Measurements from ENCODE around the gene NFKB2.

NFKB2 gene

DNA sequence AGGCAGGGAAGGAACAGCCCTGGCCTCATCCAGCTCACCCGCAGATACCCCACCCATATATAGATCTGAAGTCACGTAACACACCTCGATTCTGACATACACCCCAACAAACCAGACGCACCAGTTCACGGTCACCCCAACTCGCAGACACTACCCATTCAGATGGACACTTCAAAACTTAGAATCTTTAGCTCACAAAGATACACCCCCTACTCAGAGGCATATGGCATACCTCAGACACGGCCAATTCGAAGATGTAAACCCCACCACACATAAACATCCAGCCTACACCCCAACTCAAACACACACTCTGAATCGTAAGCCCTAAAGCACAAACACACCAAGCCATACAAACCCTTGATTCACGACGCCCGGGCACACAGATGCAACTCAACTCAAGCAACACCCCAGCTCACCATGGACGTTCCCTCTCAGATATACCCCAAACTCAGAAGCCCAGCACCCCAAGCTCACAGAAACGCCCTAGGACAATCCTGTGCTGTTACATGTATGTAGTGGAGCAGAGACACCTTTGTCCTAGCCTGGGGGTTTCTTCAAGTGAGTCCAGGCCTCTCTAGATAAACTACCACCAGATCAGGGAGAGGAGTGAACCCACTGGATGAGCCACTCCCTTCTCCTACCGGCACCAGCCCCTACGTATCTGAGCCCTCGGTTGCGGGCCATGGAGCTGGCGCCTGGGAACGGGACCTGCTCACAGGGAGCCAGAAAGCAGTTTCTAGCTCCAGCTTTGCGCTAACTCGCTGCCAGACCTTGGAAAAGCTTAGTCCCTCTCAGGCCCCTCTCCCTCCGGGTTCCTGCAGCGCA is 14.3 kb downstream of the NFKB2 start:
- DNase-seq = no peak

DNA sequence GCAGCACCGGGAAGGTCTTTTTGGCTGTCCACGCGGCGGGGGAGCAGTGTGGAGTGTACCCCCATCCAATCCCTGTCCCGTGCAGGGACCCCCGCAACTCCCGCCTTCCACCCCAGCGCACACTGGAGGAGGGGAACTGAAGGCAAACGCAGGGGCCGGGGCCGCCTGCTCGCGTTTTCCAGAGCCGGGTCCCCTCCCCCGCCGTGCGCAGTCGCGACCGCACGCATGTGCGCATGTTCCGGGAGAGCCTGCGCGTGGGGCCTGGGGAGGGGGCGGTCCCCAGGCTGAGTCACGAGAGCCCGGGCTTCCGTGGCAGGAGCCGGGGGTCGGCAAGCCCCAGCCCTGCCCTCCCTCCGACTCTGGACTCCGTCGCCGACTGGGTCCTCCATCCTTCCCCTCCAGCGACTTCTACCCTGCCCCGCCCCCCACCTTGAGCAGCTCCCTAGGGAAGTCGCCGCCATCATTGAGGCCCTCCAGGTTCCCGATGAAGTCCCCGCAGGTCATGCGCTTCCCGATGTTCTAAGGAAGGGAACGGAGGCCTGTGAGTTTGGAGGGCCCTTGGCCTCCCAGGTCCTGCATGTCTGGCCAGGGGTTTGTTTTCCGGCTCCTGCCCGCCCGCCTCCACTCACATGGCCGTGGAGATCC is 15.0 kb downstream of the NFKB2 start:
- DNase-seq = no peak

DNA sequence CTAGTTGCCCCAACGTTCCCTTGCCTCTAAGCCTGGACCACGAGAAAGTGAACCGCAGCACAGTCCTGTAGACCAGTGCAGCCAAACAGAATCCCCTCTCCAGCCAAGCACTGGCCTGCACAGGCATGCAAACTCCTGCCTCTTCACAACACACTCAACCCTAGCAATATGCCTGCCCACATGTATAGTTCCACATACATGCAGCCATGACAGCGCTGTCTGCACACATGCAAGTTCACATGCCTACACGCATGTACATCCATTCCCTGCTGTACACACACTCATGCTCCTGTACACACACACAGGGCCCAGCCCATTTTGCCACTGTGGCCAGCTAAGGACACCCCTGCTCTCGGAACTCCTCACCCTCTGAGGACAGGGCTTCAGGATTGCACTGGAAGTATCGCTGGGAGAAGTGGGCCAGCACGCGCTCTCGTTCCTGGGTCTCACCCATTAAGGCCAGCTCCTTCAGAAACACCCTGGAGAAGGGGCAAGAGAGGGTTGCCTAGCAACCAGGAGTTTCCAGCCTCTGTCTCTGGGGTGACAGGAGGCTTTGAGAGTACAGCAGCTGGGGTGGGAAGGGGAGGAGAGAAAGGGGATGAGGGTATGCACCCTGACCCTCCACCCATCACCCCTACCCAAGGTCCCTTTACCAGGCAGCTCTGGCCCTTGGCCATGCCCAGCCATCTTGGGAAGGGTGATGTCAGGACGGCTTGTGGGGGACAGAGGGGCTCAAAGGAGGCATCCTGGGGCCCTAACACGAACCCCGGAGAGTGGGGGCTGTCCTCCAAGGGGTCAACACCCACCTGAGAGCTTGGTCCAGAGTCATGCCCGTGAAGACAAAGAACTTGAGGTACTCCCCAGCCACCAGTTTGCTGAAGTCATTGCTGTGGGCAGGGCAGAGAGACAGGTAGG is 16.1 kb downstream of the NFKB2 start:
- no peak for DNase-seq

DNA sequence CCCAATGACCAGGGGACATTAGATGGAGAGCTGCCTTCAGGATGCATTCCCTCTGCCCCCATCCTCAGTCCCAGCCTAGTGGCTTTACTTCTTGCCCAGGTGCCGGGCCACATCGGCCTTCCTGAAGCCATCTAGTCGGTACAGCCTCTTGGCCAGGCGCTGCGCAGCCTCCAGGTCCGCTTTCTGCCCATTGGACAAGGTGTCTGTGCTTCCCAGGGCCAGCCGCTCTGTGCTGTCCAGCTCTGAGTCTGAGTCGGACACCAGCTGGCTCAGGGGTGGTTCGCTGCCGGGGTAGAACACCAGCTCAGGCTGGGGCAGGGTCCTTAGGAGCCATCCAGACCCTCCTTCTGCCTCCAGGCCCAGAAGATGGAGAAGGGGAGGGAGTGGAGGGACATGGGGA is 16.8 kb downstream of the NFKB2 start:
- no peak for DNase-seq

DNA sequence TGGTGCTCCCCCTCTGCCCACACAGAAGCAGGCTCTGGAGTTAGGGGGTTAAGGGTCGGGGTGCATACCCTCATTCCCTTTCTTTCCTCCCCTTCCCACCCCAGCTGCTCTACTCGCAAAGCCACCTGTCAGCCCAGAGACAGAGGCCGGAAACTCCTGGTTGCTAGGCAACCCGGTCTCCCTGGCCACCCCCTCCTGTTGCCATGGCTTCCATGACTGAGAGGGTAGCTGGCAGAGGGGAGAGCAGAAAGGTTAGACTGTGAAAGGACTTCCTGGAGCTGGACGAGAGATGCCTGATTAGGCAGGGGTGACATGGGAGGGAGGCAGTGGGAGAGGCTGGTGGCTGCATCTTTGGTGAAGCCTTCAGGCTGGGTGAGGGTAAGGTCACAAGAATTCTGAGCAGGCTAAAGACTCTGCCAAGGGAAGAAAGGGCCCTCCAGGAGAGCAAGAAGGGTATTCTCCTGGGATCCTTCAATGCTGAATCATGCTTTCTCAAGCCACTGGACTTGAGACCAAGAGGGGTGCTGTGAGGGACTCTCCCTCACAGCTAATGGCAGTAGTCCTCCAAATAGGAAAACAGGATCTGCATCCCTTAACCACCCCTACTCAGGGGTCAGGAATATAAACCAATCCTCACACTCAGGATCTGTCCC is 17.7 kb downstream of the NFKB2 start:
- DNase-seq = no peak

DNA sequence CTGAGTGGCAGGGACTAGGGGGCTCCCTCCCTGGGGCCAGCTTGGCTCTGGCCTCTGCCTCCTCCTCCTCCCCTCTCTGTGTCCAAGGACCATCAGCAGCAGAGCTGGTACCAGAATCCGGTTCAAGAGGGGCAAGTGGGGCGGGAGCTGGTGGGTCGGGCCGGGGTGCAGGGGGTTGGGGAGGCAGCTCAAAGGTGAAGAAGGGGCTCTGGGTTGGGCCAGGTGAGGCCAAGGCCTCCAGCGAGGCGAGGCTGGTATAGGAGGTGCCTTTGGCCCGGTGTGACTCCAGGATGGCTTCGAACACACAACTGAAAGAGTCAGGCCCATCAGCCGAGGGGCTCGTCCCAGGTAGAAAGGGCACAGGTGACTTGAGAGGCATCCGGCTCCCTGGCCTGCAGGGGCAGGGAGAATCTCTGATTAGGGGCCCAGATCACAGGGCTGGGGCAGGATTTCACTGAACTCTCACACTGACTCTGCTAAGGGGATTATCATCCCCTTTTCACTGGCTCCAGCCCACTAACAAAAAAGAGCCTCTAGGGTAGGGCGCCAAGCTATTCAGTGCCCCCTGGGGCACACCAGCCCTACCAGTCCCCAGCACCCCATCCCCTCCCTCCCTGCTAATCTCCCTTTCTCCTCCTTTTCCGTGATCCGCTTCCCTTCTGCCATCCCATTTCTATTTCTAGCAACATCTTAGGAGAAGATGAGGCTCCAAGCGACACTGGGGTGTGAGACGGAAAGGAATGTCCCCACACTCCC is 18.5 kb downstream of the NFKB2 start:
- DNase-seq = no peak

DNA sequence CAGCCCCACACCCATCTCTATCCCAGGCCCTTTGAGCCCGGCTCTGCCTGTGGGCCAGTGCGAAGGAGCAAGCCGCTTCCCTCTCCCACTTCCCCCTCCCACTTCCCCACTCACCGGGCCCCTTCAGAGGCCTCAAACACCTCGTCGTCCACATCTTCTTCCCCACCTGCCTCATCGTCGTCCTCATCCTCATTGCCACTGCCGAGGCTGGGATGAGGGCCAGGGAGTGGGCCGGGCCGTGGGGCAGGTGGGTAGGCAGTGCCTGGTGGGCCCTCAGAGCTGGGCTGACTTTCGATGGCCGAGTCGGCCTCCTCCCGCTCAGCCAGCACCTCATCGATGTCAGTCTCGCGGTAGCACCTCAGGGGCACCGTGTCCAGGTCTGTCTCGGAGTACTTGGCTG is 19.2 kb downstream of the NFKB2 start:
- DNase-seq = no peak

DNA sequence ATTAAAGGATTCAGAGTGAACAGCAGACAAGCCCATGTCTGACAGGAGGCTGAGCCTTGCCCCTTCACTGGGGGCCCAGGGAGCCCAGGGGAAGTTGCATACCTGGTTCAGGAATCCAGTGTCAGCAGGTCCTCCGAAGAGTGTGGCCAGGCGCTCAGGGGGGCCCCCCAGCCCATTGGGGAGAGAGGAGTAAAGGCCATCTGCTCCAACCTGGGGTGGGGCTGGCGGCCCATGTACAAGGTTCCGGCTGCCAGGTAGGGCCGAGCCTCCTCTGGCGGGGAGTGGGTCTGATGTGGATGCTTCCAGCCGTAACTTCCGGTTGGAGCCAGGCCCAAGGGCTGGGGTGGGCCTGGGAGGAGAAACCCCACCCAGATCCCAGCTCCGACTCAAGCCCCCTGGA is 20.8 kb downstream of the NFKB2 start:
- DNase-seq = no peak

DNA sequence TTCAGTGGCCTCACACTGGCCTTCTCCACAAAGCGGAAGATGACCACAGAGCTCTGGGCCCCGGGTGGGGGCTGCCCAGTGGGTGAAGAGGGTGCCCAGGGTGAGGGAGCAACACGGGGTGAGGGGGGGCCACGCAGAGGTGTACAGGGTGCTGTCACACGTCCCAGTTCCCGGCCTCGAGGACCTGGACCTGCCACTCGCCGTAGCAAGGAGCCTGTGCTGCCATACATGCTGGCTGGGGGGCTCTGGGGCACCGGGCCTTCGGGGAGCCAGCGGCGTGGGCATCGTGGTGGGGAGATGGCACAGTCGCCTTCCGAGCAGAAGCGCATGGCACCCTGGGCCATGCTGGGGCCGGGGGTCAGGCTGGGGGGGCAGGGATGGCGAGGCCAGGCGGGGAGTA is 21.2 kb downstream of the NFKB2 start:
- DNase-seq = no peak

DNA sequence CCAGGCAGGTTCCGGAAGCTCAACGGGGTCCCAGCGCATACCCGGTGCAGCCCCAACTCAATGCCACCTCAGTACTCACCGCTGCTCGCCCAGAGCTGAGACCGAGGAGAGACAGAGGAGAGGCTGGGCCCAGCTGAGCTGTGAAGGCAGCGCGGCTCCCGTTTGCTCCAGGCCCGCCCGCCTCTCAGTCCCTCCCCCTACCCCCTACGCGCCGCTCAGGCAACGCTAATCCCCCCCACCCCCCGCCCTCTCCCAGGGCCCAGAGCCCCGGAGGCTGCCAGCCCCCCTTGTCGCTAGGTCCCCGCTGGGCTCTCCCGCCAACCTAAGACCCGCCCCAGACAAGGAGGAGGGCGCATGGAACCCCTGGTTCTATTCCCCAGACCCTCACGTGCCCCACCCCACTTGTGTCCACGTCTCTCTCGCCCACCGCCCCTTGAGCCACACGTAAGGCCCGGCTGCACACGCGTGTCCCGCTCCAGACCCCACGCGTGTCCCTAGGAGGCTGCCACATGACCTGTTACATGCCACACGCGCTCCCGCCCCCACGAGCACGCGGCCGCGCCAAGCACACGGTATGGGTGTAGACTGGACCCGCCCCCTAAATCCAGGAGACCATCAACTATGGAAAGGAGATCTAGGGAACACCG is 23.2 kb downstream of the NFKB2 start, which contains the start of gene PSD:
PSD (minus strand) TSS at position 164 of the 647 bp plus-strand sequence. CDS start 1,747 bp downstream, outside the sequence.
- no peak for DNase-seq

DNA sequence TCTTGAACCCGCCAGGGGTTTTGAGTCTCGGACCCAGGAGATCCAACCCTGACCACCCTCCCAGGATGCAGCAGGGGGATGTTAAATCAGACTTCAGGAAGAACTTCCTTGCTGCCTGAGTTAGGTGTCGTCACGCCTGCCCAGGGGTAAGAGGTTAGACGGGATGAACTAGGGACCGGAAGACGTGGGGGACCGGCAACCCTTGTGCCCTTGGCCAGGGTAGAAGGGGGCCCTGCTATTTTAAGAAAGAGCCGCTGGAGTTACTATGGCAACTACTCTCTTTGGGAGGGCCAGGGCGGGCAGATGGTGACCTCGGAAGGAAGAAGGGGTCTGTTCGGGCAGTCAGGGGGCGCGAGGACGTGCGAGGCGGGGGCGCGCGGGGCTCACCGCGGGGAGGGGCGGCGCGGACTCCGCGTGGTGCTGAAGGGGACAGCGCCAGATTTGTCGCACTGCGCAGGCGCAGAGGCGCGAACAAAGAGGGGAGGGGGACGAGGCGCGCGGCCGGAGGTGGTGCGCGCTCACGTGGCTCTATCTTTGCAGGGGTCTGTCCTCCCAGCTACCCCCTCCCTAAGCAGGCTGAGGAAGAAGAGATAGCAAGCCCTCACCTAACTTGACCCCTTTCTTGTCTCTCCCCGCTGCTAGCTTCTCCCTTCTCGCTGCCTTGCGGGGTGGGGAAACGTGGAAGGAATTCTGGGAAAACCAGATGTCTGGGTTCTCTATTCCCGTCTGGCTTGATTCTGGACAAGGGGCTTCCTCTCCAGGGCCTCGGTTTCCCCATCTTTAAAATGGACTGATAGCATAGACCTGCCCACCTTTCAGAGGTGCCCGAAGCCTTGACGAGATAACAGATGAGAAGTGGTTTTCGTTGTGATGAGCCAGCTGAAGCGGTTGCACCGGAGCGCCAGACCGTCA is 24.0 kb downstream of the NFKB2 start:
- DNase-seq = peak; percentile 55

DNA sequence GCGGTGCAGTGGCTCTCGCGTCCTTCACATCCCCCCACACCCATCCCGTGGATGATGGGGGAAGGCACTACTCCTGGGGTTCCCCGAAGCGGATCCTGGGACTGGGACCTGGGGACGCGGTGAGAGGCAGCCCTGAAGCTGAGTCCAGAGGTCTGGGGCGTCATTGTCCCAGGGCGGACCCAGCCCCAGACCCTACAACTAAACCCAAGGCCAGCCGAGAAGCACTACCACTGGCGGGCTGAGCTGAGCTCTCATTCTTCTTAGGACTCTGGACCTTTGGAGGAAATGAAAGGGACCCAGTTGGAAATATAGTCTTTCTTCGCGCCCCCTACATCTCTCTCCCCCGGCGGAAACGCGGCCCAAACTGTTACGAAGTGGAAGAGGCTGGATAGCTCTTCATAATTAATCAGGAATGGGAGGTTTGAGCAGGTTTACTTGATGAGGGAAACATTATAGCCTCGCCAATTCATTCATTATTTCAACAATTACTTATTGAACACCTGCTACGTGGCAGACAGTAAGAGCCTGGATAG is 24.7 kb downstream of the NFKB2 start:
- DNase-seq = no peak

DNA sequence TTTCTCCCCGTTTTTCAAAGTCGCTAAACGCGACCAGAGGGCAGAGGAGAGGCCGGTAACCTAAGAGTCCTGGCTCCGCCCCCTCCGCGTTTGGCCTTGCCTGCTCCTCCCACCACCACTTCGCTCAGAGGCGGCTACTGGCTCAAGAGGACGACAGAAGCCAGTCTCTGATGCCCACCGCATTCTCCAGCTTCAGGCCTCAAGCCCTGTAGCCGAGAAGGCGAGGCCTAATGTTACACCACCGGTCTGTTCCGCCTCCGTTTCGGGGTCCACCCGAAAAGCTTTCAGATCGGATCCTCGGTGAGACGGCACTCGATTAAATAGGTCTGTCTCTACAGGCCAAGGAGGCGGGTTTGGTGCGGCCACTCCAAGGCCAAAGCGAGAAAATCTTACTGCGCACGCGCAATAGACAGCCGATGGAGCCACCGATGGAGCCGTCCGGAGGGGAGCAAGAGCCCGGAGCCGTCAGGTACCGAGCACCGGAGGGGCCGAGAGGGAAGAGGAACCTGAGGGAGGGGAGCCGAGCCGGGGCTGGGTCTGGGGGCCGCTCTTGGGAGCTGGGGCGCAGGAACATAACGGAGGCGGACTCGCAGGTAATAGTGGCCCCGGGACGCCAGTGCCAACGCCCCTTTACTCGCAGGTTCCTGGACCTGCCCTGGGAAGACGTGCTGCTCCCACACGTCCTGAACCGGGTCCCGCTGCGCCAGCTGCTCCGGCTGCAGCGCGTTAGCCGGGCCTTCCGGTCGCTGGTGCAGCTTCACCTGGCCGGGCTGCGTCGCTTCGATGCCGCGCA is 25.4 kb downstream of the NFKB2 start, which contains the start of gene FBXL15:
FBXL15 (plus strand) TSS at position 123 of the 793 bp plus-strand sequence; CDS start at position 417, 294 bp downstream.
- peak; percentile 90 for DNase-seq

DNA sequence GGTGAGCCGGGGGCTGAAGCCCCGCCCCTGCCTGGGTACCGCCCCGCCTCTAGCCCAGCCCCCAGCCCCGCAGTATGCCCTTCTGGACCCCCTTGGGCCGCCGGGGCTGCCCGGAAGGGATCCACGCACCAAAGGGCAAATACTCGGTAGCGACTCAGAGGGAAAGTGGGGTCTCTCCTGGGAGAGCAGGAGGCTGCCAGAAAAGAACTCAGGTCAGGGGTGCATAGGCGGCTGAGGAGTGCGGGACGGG is 25.9 kb downstream of the NFKB2 start:
- no peak for DNase-seq

DNA sequence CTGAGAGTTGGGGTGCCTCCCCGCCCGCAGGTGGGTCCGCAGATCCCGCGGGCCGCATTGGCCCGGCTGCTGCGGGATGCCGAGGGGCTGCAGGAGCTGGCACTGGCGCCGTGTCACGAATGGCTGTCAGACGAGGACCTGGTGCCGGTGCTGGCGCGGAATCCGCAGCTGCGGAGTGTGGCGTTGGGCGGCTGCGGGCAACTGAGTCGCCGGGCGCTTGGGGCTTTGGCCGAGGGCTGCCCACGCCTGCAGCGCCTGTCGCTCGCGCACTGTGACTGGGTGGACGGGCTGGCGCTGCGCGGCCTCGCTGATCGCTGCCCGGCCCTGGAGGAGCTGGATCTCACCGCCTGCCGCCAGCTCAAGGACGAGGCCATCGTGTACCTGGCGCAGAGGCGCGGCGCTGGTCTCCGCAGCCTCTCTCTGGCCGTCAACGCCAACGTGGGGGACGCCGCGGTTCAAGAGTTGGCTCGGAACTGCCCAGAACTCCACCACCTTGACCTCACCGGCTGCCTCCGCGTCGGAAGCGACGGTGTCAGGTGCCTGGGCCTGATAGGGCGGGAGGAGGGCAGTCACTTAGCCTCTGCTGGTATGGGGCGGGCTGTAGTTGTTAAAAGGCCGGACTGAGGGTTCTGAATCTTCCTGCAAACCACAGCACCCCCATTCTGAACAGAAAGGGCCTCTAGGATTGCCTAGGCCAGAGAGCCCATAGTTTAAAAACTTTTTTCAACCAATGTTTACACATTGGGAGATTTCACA is 26.4 kb downstream of the NFKB2 start:
- no peak for DNase-seq

DNA sequence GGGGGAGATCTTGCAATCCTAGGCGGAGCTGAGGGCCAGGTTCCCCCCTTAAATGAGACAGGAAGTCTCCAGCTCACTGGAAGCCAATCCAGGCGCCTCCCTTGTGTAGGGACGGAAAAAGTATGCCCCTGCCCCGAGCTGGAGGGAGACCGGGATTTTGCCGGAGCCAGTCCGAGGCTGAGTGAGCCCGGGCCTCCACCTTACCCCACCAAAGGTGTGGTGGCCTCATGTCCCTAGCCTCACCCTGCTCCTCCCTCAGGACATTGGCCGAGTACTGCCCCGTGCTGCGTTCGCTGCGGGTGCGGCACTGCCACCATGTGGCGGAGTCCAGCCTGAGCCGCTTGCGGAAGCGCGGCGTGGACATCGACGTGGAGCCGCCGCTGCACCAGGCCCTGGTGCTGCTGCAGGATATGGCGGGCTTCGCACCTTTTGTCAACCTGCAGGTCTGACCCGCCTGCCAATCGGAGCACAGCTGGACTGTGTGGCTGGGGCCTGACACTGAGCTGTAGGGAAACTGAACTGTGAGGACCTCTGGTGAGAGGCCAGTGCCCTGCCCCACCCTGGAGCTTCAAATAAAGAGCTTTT is 27.1 kb downstream of the NFKB2 start:
- no peak for DNase-seq

DNA sequence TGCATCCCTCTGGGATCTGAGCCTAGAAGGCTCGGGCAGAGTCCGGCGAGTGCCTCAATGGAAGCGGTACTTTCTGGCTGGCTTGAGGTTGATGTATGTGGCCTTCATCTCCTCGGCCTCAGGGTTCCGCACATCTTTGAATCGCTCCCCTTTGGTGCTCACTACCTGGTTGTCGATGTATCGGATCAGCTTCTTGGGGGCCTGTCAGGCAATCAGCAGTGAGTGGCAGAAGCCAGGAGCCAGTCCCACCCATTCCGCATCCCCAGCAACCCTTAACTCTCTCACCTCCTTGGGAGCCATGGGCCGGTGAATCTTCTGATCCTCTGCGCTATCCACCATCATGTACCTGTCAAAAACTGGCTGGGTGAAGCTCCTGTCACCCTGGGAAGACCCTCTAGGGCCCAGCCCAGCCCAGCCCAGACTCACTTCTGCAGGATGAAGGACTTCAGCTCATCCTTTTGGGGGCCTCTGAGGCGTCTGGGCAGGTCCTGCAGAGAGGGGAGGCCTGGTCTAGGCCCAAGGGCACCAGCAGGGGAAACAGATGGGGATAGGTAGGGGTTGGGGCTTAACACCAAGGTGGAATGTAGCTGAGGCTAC is 28.0 kb downstream of the NFKB2 start:
- no peak for DNase-seq

DNA sequence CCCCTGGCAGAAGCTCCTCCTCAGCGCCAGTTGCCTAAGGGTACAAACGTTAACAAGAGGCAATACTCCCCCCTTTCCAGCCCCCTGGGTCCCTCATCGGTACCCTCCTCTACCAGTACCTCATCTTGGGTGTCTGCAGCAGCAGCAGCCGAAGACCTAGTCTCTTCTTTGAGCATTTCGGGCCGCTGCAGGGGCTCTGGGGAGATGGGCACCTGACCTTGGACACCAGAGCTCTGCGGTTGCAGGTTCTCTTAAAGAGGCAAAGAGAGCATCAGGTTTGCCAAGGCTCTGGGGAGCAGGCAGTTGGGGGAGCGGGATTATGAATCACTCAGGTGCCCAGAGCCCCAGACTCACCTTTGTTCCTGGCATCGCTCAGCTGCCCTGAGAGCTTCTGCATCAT is 28.6 kb downstream of the NFKB2 start:
- no peak for DNase-seq
